ENCODE data around the gene MIF4GD. TPM values are rescaled to one million over a fixed set of nuclear protein-coding genes. Genes with fewer than 3 reads are reported as not detected.

MIF4GD gene
- polyA plus RNA-seq, 2 of the 4 experiments (the other 2 are of a cell fraction), result 23.9 to 61.0 TPM

- ATAC-seq (peak; percentile 32 to 41; a peak in 3 of 6 replicates), DNase-seq (ENCODE audit: low read depth in 1 of 2, low spot score in 1 of 2) (no peak), FAIRE-seq (no peak)
- no peak overlapping the region for H3K4me3 ChIP-seq
- no peaks in the 10 kb centered on the region for H3K9me3 ChIP-seq
- TF ChIP-seq ESRRA (IDR thresholded peaks at IDR 0.05; ENCODE audit: borderline replicate concordance, low read length), result no peak
- no peak for TF ChIP-seq HOXB5 (CRISPR knock-in tag; IDR thresholded peaks at IDR 0.05)
- no peak for TF ChIP-seq ZC3H11A (IDR thresholded peaks at IDR 0.05)
- TF ChIP-seq EHF (CRISPR knock-in tag; IDR thresholded peaks at IDR 0.05), result no peak
- TF ChIP-seq MAFK (IDR thresholded peaks at IDR 0.05; ENCODE audit: partially characterized antibody), result no peak
- TF ChIP-seq POLR2A (IDR thresholded peaks at IDR 0.05; ENCODE audit: low read length), result no peak
- no peak for TF ChIP-seq NFE2L2 (conservative IDR thresholded peaks at IDR 0.05; ENCODE audit: low read length)
- no peak for TF ChIP-seq JUN (IDR thresholded peaks at IDR 0.05)
- no peak for TF ChIP-seq POLR2AphosphoS2 (conservative IDR thresholded peaks at IDR 0.05; ENCODE audit: low read length)
- no peak for TF ChIP-seq USF2 (IDR thresholded peaks at IDR 0.05)
- TF ChIP-seq NR3C1 (IDR thresholded peaks at IDR 0.05), result no peak
- TF ChIP-seq RCOR1 (IDR thresholded peaks at IDR 0.05; ENCODE audit: low read depth, low read length), result no peak
- TF ChIP-seq TFCP2L1 (CRISPR knock-in tag; IDR thresholded peaks at IDR 0.05), result no peak
- TF ChIP-seq HES2 (IDR thresholded peaks at IDR 0.05), result no peak
- no peak for TF ChIP-seq KDM1A (IDR thresholded peaks at IDR 0.05; ENCODE audit: low read depth)
- TF ChIP-seq KDM5A (IDR thresholded peaks at IDR 0.05), result no peak
- no peak for TF ChIP-seq RAD21 (conservative IDR thresholded peaks at IDR 0.05 in 1 of 2, IDR thresholded peaks at IDR 0.05 in 1 of 2)
- TF ChIP-seq NPAS2 (CRISPR knock-in tag; IDR thresholded peaks at IDR 0.05; ENCODE audit: borderline replicate concordance), result no peak
- CTCF ChIA-PET, result interaction anchor here (0.6 to 17.1 kb wide), 9 partner anchors 15 to 317 kb away, joined by 3 to 272 read pairs (median 4); partner anchors contain the start of genes GRB2 and SMIM5
- H3K4me2 ChIP-seq, result no peak overlapping the region
- WGBS (ENCODE audit: missing lambda C conversion rate), result 92% methylated on average over 5 of the region's 5 CpGs
- H3K27ac ChIP-seq, result no peak overlapping the region
- POLR2A ChIA-PET, result interaction anchor here (1.8 to 2.1 kb wide), 2 partner anchors 27 to 78 kb away, joined by 4 to 8 read pairs; partner anchors contain the start of gene SLC25A19
- H3K4me1 ChIP-seq, result no peaks in the 10 kb centered on the region
These were observed 45.2 kb upstream of the MIF4GD start for GRCh38 chr17:75316253-75316652.

- no peak for DNase-seq (ENCODE audit: low read depth in 1 of 2, low spot score in 1 of 2)
- Histone ChIP-seq H3K4me3 (no peak overlapping the region), H3K9me3 (no peaks in the 10 kb centered on the region), H3K27ac (no peak overlapping the region), H3K4me1 (no peaks in the 10 kb centered on the region), H3K4me2 (no peak overlapping the region)
- CTCF ChIA-PET, result interaction anchor here (0.6 to 17.1 kb wide), 8 partner anchors 11 to 317 kb away, joined by 3 to 272 read pairs (median 4); partner anchors contain the start of genes GRB2 and SMIM5
- POLR2A ChIA-PET, result interaction anchor here (1.8 to 2.1 kb wide), 2 partner anchors 27 to 78 kb away, joined by 4 to 8 read pairs; partner anchors contain the start of gene SLC25A19
- 85% methylated on average over 18 of the region's 19 CpGs for WGBS (ENCODE audit: missing lambda C conversion rate)
- peak in 1 of 2 experiments; percentile 9; a peak in 3 of 6 replicates for ATAC-seq
- FAIRE-seq, result no peak
- TF ChIP-seq ZC3H11A (IDR thresholded peaks at IDR 0.05) (no peak), FOXS1 (CRISPR knock-in tag; IDR thresholded peaks at IDR 0.05) (no peak), FOSL2 (IDR thresholded peaks at IDR 0.05) (no peak), FOSL2 (CRISPR knock-in tag; IDR thresholded peaks at IDR 0.05) (peak; percentile 33; the same call in 1 of the 2 replicates), MAFK (IDR thresholded peaks at IDR 0.05; ENCODE audit: partially characterized antibody) (no peak), REST (IDR thresholded peaks at IDR 0.05) (no peak), HES2 (IDR thresholded peaks at IDR 0.05) (no peak), RFX5 (IDR thresholded peaks at IDR 0.05) (no peak)
These were observed 44.7 kb upstream of the MIF4GD start for GRCh38 chr17:75315541-75316243.
